ENCODE measurements around the gene UXS1. TPM values are rescaled to one million over a fixed set of nuclear protein-coding genes. Genes with fewer than 3 reads are reported as not detected.

The UXS1 gene
- total and polyA plus RNA-seq, 2 donors (not counting 3 experiments of a cell fraction or from before 2014, with no cell fraction given): 34.2 to 43.2 TPM

- no peak overlapping the region for H3K9ac ChIP-seq (replicated peaks; ENCODE audit: extremely low read depth, insufficient read depth, low read length)
- ChIA-PET CTCF (interaction anchor here (1.1 kb wide), 1 partner anchor 22 kb away, joined by 3 read pairs; no protein-coding TSS in a partner anchor), POLR2A (no interaction called here)
- no peaks in the 10 kb centered on the region for H3K36me3 ChIP-seq (ENCODE audit: control insufficient read depth in 2 of 2, extremely low read depth in 1 of 2, insufficient read depth in 2 of 2, low read length in 2 of 2)
- H3K4me2 ChIP-seq (ENCODE audit: insufficient read depth, low read length): no peak overlapping the region
- TF ChIP-seq POLR2AphosphoS5 (IDR thresholded peaks at IDR 0.05; ENCODE audit: insufficient read depth, low read depth, low read length) (no peak), CTCF (IDR thresholded peaks at IDR 0.05; ENCODE audit: extremely low read depth in 1 of 2, insufficient read depth in 1 of 2, low read depth in 1 of 2, low read length in 2 of 2) (no peak), MAX (IDR thresholded peaks at IDR 0.05; ENCODE audit: insufficient read depth, insufficient read length) (no peak), POLR2A (IDR thresholded peaks at IDR 0.05; ENCODE audit: low read depth, low read length) (no peak), GATA2 (IDR thresholded peaks at IDR 0.05; ENCODE audit: insufficient read depth, insufficient read length, low read depth, low read length) (no peak), EZH2 (IDR thresholded peaks at IDR 0.05; ENCODE audit: borderline replicate concordance, low read depth, low read length, severe bottlenecking) (no peak), MYC (IDR thresholded peaks at IDR 0.05; ENCODE audit: low read depth, low read length) (no peak), FOS (IDR thresholded peaks at IDR 0.05; ENCODE audit: borderline replicate concordance, insufficient read depth, low read length) (no peak), JUN (IDR thresholded peaks at IDR 0.05; ENCODE audit: borderline replicate concordance, insufficient read depth, insufficient read length, low read depth) (no peak)
- intact Hi-C loops (cut with micrococcal nuclease): no loop called here
- H3K79me2 ChIP-seq (ENCODE audit: control insufficient read depth, insufficient read depth, low read length): no peaks in the 10 kb centered on the region
- no peak overlapping the region for H3K4me3 ChIP-seq (replicated peaks in 1 of 3; ENCODE audit: insufficient read depth in 1 of 3, low read depth in 1 of 3, low read length in 3 of 3)
- FAIRE-seq (no peak), DNase-seq (ENCODE audit: low read depth, low spot score) (no peak)
- no peaks in the 10 kb centered on the region for H3K9me3 ChIP-seq (replicated peaks; ENCODE audit: control insufficient read depth, insufficient read depth, low read length)
- BruUV-seq (replicated peaks): no TSS peak
- H3K9me1 ChIP-seq (replicated peaks; ENCODE audit: control insufficient read depth, extremely low read depth, insufficient read depth, low read length): no peaks in the 10 kb centered on the region
- dilution Hi-C loops (cut with MboI; ENCODE audit: extremely low pct_ligation_motif_present, low sequenced_read_pairs): no loop called here
- no peaks in the 10 kb centered on the region for H3K4me1 ChIP-seq (ENCODE audit: control insufficient read depth, extremely low read depth, insufficient read depth, low read length)
- H3K27ac ChIP-seq (ENCODE audit: insufficient read depth, low read depth, low read length): no peak overlapping the region
- no peak overlapping the region for H2AFZ ChIP-seq (ENCODE audit: low read depth, low read length)
- peaks cover 7 to 11% of the 10 kb centered on the region in 2 experiments for H3K27me3 ChIP-seq (ENCODE audit: control insufficient read depth in 2 of 2, insufficient read depth in 2 of 2, low read length in 2 of 2)
- H4K20me1 ChIP-seq (replicated peaks; ENCODE audit: control insufficient read depth, extremely low read depth, insufficient read depth, low read length): no peaks in the 10 kb centered on the region
Measured at GRCh38 chr2:106068451-106068850, 125.7 kb downstream of the UXS1 start.
